HL-60 (cell line): ENCODE results near the gene MIF4GD.

ENCODE experiments used
- CTCF ChIP-seq: IDR thresholded peaks from one replicate; pipeline ENCODE4 v1.5.1; 2011; ENCODE audit warnings: low read length, control low read depth, inconsistent platforms; ENCODE audit not compliant: insufficient read depth
- GABPA ChIP-seq: IDR thresholded peaks from 2 replicates; pipeline ENCODE4 v1.6.1; 2012; ENCODE audit warnings: low read depth
- POLR2AphosphoS5 ChIP-seq: IDR thresholded peaks from 2 replicates; pipeline ENCODE4 v1.6.1; 2012; ENCODE audit warnings: low read depth
- REST ChIP-seq: IDR thresholded peaks from 2 replicates; pipeline ENCODE4 v1.6.1; 2012; ENCODE audit warnings: low read depth; ENCODE audit not compliant: insufficient replicate concordance
- SPI1 ChIP-seq: IDR thresholded peaks from 2 replicates; pipeline ENCODE4 v1.6.1; 2012; ENCODE audit warnings: low read depth, mild to moderate bottlenecking, borderline replicate concordance

GRCh38 chr17:75300280-75300679 lies 29.2 kb upstream of the MIF4GD start:
- no peak for TF ChIP-seq CTCF
- TF ChIP-seq GABPA: no peak
- TF ChIP-seq SPI1: no peak
- TF ChIP-seq POLR2AphosphoS5: no peak
- TF ChIP-seq REST: no peak
